Endothelial cell of umbilical vein (primary cell): ENCODE measurements around the gene CPVL. TPM values are rescaled to one million over a fixed set of nuclear protein-coding genes. Genes with fewer than 3 reads are reported as not detected.

ENCODE experiments used
- BruUV-seq: library from RNA; stranded (reverse); fragments of 400-500 nt; replicated peaks from 2 replicates; lab custom pipeline; 2021; lab: Mats Ljungman, UMichigan
- CTCF ChIA-PET: fragments of 300-600, 350-600 bp; sonication (Branson Sonifier 250); formaldehyde crosslinking; loops from one replicate; lab custom pipeline; 2021; ENCODE audit warnings: antibody characterized with exemption, inconsistent platforms; lab: Charles Lee
- POLR2A ChIA-PET: fragments of 300-600, 350-600 bp; sonication (Branson Sonifier 250); formaldehyde crosslinking; loops from one replicate; lab custom pipeline; 2021; ENCODE audit warnings: antibody characterized with exemption, inconsistent platforms; lab: Charles Lee
- DNase-seq: peaks from one replicate; pipeline ENCODE4 v3.0.0-alpha.2; 2011; ENCODE audit warnings: low read depth, low spot score
- FAIRE-seq: peaks from 2 replicates; lab custom pipeline; 2011; peaks lifted over from hg19 to GRCh38; lab: Jason Lieb, UNC
- H2AFZ ChIP-seq: 2 replicates; pipeline ENCODE4 v1.6.0; 2012; ENCODE audit warnings: low read depth, low read length, control low read depth, inconsistent platforms
- H3K27ac ChIP-seq: 2 replicates; pipeline ENCODE4 v1.5.1; 2011; ENCODE audit warnings: low read depth, mild to moderate bottlenecking, control low read depth, low read length, moderate library complexity; ENCODE audit not compliant: insufficient read depth
- H3K27me3 ChIP-seq, 2 experiments: 2 replicates each; pipeline versions ENCODE4 v1.6.0 to v1.6.1; 2011; ENCODE audit warnings: low read length in 2 of 2, mixed read lengths in 1 of 2; ENCODE audit not compliant: control insufficient read depth in 2 of 2, insufficient read depth in 2 of 2
- H3K36me3 ChIP-seq, 2 experiments: 2 replicates in 1 of 2; 3 replicates in 1 of 2; pipeline ENCODE4 v1.5.1; 2011; ENCODE audit warnings: low read length in 2 of 2, mild to moderate bottlenecking in 1 of 2, moderate library complexity in 1 of 2; ENCODE audit not compliant: control insufficient read depth in 2 of 2, insufficient read depth in 2 of 2; ENCODE audit errors: extremely low read depth in 1 of 2
- H3K4me1 ChIP-seq: 3 replicates; pipeline ENCODE4 v1.5.1; 2011; ENCODE audit warnings: mild to moderate bottlenecking, low read length; ENCODE audit not compliant: control insufficient read depth, insufficient read depth; ENCODE audit errors: extremely low read depth
- H3K4me2 ChIP-seq: 2 replicates; pipeline ENCODE4 v1.6.1; 2011; ENCODE audit warnings: low read length, control low read depth, mixed read lengths; ENCODE audit not compliant: insufficient read depth
- H3K4me3 ChIP-seq, 3 experiments: fragments of 200-600 bp in 1 of 3; sonication (generic), shearing (Covaris generic) in 1 of 3; replicated peaks in 1 of 3; 2 replicates each; pipeline ENCODE4 v1.5.1; 2011 to 2016; ENCODE audit warnings: control low read depth in 3 of 3, low read length in 3 of 3, mild to moderate bottlenecking in 2 of 3, inconsistent platforms in 1 of 3, low read depth in 1 of 3, moderate library complexity in 1 of 3; ENCODE audit not compliant: insufficient read depth in 1 of 3
- H3K79me2 ChIP-seq: 2 replicates; pipeline ENCODE4 v1.6.0; 2012; ENCODE audit warnings: low read length, inconsistent platforms; ENCODE audit not compliant: control insufficient read depth, insufficient read depth
- H3K9ac ChIP-seq: replicated peaks from 2 replicates; pipeline ENCODE3; 2011; ENCODE audit warnings: low read length, control low read depth; ENCODE audit not compliant: insufficient read depth; ENCODE audit errors: extremely low read depth
- H3K9me1 ChIP-seq: replicated peaks from 3 replicates; pipeline ENCODE4 v1.6.0; 2011; ENCODE audit warnings: mild to moderate bottlenecking, low read length; ENCODE audit not compliant: control insufficient read depth, insufficient read depth; ENCODE audit errors: extremely low read depth
- H3K9me3 ChIP-seq: replicated peaks from 2 replicates; pipeline ENCODE4 v1.5.1; 2012; ENCODE audit warnings: low read length, inconsistent platforms; ENCODE audit not compliant: control insufficient read depth, insufficient read depth
- H4K20me1 ChIP-seq: replicated peaks from 2 replicates; pipeline ENCODE3; 2011; ENCODE audit warnings: mild to moderate bottlenecking, low read length; ENCODE audit not compliant: control insufficient read depth, insufficient read depth; ENCODE audit errors: extremely low read depth
- CTCF ChIP-seq, 2 donors: IDR thresholded peaks; 1 replicate in 1 of 2; 2 replicates in 1 of 2; pipeline ENCODE4 v1.5.1; 2011; ENCODE audit warnings: low read length in 2 of 2, mild to moderate bottlenecking in 2 of 2, moderate library complexity in 2 of 2, control low read depth in 1 of 2, inconsistent platforms in 1 of 2, low read depth in 1 of 2; ENCODE audit not compliant: insufficient read depth in 1 of 2; ENCODE audit errors: extremely low read depth in 1 of 2
- EZH2 ChIP-seq: IDR thresholded peaks from 2 replicates; pipeline ENCODE4 v1.6.1; 2012; ENCODE audit warnings: borderline replicate concordance, low read depth, mild to moderate bottlenecking, moderate library complexity, low read length, inconsistent platforms; ENCODE audit not compliant: severe bottlenecking
- FOS ChIP-seq: IDR thresholded peaks from 2 replicates; pipeline ENCODE4 v1.6.1; 2011; ENCODE audit warnings: mild to moderate bottlenecking, low read length, moderate library complexity, borderline replicate concordance; ENCODE audit not compliant: insufficient read depth
- GATA2 ChIP-seq: IDR thresholded peaks from 2 replicates; pipeline ENCODE4 v1.7.0; 2011; ENCODE audit warnings: low read depth, mild to moderate bottlenecking, moderate library complexity, mixed read lengths, low read length; ENCODE audit not compliant: insufficient read length, insufficient read depth
- JUN ChIP-seq: IDR thresholded peaks from 2 replicates; pipeline ENCODE4 v1.6.1; 2011; ENCODE audit warnings: borderline replicate concordance, low read depth; ENCODE audit not compliant: insufficient read length, insufficient read depth
- MAX ChIP-seq: IDR thresholded peaks from 2 replicates; pipeline ENCODE4 v1.6.1; 2011; ENCODE audit not compliant: insufficient read depth, insufficient read length
- MYC ChIP-seq: IDR thresholded peaks from one replicate; pipeline ENCODE4 v1.6.1; 2011; ENCODE audit warnings: mild to moderate bottlenecking, low read depth, low read length
- POLR2A ChIP-seq: IDR thresholded peaks from 2 replicates; pipeline ENCODE4 v1.6.1; 2012; ENCODE audit warnings: low read depth, mild to moderate bottlenecking, control low read depth, low read length
- POLR2AphosphoS5 ChIP-seq: IDR thresholded peaks from 2 replicates; pipeline ENCODE4 v1.6.1; 2012; ENCODE audit warnings: low read depth, mild to moderate bottlenecking, control low read depth, low read length, moderate library complexity; ENCODE audit not compliant: insufficient read depth
- dilution Hi-C: fragments of 300-500 bp; cut with MboI; formaldehyde crosslinking; loops from one replicate; pipeline ENCODE4 v1.15.0; 2019; ENCODE audit warnings: low sequenced_read_pairs; ENCODE audit not compliant: extremely low pct_ligation_motif_present
- intact Hi-C: fragments of 100-400 bp; cut with micrococcal nuclease; formaldehyde crosslinking; loops from one replicate; pipeline ENCODE4 v1.10.0; 2022
- polyA plus RNA-seq, 4 experiments: library from polyadenylated mRNA; depleted of rRNA in 3 of 4; stranded (reverse) in 3 of 4; unstranded in 1 of 4; fragments of >200 nt; gene quantifications; 2 replicates each; pipeline versions ENCODE4 v1.2.1 to v1.2.3, GENCODE V29; 2011 to 2012; ENCODE audit warnings: missing spikeins in 1 of 4
- total RNA-seq: library from RNA; stranded (reverse); gene quantifications from 2 replicates; pipeline ENCODE4 v1.2.3, GENCODE V29; 2021

Gene CPVL
- total and polyA plus RNA-seq, 2 donors (not counting 3 experiments of a cell fraction or from before 2014, with no cell fraction given), result 0.14 TPM; not detected in 1

- Histone ChIP-seq H3K79me2 (no peaks in the 10 kb centered on the region), H3K36me3 (no peaks in the 10 kb centered on the region), H4K20me1 (no peaks in the 10 kb centered on the region), H3K27ac (no peak overlapping the region), H3K27me3 (peaks cover 29 to 38% of the 10 kb centered on the region in 2 experiments), H3K4me3 (no peak overlapping the region), H3K9ac (no peak overlapping the region), H3K4me2 (no peak overlapping the region), H3K4me1 (no peaks in the 10 kb centered on the region), H2AFZ (no peak overlapping the region), H3K9me3 (no peaks in the 10 kb centered on the region), H3K9me1 (no peaks in the 10 kb centered on the region)
- dilution Hi-C loops, result no loop called here
- intact Hi-C loops, result no loop called here
- POLR2A ChIA-PET, result no interaction called here
- TF ChIP-seq MAX (no peak), POLR2AphosphoS5 (no peak), POLR2A (no peak)
- DNase-seq, result no peak
- no TSS peak for BruUV-seq
- CTCF ChIA-PET, result interaction anchor here (1.7 to 2.2 kb wide), 2 partner anchors 40 to 222 kb away, joined by 4 to 7 read pairs; no protein-coding TSS in a partner anchor
- no peak for FAIRE-seq
Observed at GRCh38 chr7:29149036-29149435, 2.7 kb upstream of the CPVL start.

- Histone ChIP-seq H3K36me3 (no peaks in the 10 kb centered on the region), H3K27ac (no peak overlapping the region), H3K9ac (no peak overlapping the region), H2AFZ (no peak overlapping the region), H4K20me1 (no peaks in the 10 kb centered on the region), H3K79me2 (no peaks in the 10 kb centered on the region), H3K9me1 (no peaks in the 10 kb centered on the region), H3K4me3 (no peak overlapping the region), H3K9me3 (no peaks in the 10 kb centered on the region), H3K27me3 (peaks cover 31 to 43% of the 10 kb centered on the region in 2 experiments), H3K4me1 (no peaks in the 10 kb centered on the region), H3K4me2 (no peak overlapping the region)
- POLR2A ChIA-PET, result no interaction called here
- TF ChIP-seq JUN (no peak), POLR2AphosphoS5 (no peak), MYC (no peak), FOS (no peak), MAX (no peak), POLR2A (no peak), CTCF (IDR thresholded peaks at IDR 0.05; ENCODE audit: extremely low read depth in 1 of 2, insufficient read depth in 1 of 2, low read depth in 1 of 2, low read length in 2 of 2) (no peak), EZH2 (no peak), GATA2 (no peak)
- FAIRE-seq (no peak), DNase-seq (no peak)
- CTCF ChIA-PET, result interaction anchor here (1.2 kb wide), 1 partner anchor 9 kb away, joined by 3 read pairs; no protein-coding TSS in a partner anchor
- dilution Hi-C loops (no loop called here), intact Hi-C loops (no loop called here)
- no TSS peak for BruUV-seq
Observed at GRCh38 chr7:29147821-29148220, 1.5 kb upstream of the CPVL start.
